GM18498 (cell line): Measurements from ENCODE around the gene PRDM16.

ENCODE experiments used
- ATAC-seq: cut with Tn5 transposase; IDR thresholded peaks from one replicate; pipeline ENCODE4 v1.9.1; 2021; ENCODE audit warnings: mild to moderate bottlenecking, moderate library complexity; ENCODE audit not compliant: unreplicated experiment

Gene PRDM16

GRCh38 chr1:3099861-3100260 lies 30.9 kb downstream of the PRDM16 start:
- ATAC-seq, result no peak

- no peak for ATAC-seq
Observed at GRCh38 chr1:3101124-3101939, 32.3 kb downstream of the PRDM16 start.

- no peak for ATAC-seq
Observed at GRCh38 chr1:3102641-3103040, 33.6 kb downstream of the PRDM16 start.

GRCh38 chr1:3103967-3104677 lies 35.1 kb downstream of the PRDM16 start:
- no peak for ATAC-seq

GRCh38 chr1:3105167-3105863 lies 36.3 kb downstream of the PRDM16 start:
- ATAC-seq, result no peak

- no peak for ATAC-seq
Observed at GRCh38 chr1:3106216-3106615, 37.2 kb downstream of the PRDM16 start.

- no peak for ATAC-seq
Observed at GRCh38 chr1:3107201-3107600, 38.2 kb downstream of the PRDM16 start.

- no peak for ATAC-seq
Observed at GRCh38 chr1:3109355-3109754, 40.4 kb downstream of the PRDM16 start.

- no peak for ATAC-seq
Observed at GRCh38 chr1:3111348-3112021, 42.5 kb downstream of the PRDM16 start.

GRCh38 chr1:3112526-3112925 lies 43.5 kb downstream of the PRDM16 start:
- no peak for ATAC-seq

- ATAC-seq, result no peak
Observed at GRCh38 chr1:3113047-3113740, 44.2 kb downstream of the PRDM16 start.

- no peak for ATAC-seq
Observed at GRCh38 chr1:3113741-3114056, 44.7 kb downstream of the PRDM16 start.

GRCh38 chr1:3114131-3114744 lies 45.2 kb downstream of the PRDM16 start:
- ATAC-seq, result no peak

GRCh38 chr1:3114846-3115245 lies 45.8 kb downstream of the PRDM16 start:
- ATAC-seq, result no peak

GRCh38 chr1:3115275-3116149 lies 46.5 kb downstream of the PRDM16 start:
- no peak for ATAC-seq

GRCh38 chr1:3116150-3116510 lies 47.1 kb downstream of the PRDM16 start:
- no peak for ATAC-seq

GRCh38 chr1:3116560-3116959 lies 47.6 kb downstream of the PRDM16 start:
- no peak for ATAC-seq

- no peak for ATAC-seq
Observed at GRCh38 chr1:3117879-3118278, 48.9 kb downstream of the PRDM16 start.

GRCh38 chr1:3119061-3119460 lies 50.1 kb downstream of the PRDM16 start:
- no peak for ATAC-seq
